ENCODE results near the gene MED6.

DNA sequence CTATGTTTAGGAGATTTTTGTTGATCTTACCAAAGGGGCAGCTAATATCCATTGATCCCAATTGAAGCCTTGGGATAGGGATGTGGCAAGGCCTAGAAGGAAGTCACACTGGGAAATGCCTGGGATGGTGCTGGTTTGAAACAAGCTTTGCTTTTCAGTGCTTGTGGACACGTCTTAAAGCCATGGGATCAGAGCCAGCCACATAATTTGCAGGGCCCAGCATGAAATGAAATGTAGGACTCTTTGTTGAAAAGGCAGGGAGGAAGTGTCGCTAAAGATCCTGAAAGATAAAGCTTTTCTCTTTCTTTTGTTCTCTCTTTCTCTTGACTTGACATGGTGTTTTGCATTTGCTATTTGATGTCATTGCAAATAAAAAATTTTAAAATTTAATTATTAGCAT lies 46.2 kb upstream of the MED6 start:
- TF ChIP-seq, protein P1, sequence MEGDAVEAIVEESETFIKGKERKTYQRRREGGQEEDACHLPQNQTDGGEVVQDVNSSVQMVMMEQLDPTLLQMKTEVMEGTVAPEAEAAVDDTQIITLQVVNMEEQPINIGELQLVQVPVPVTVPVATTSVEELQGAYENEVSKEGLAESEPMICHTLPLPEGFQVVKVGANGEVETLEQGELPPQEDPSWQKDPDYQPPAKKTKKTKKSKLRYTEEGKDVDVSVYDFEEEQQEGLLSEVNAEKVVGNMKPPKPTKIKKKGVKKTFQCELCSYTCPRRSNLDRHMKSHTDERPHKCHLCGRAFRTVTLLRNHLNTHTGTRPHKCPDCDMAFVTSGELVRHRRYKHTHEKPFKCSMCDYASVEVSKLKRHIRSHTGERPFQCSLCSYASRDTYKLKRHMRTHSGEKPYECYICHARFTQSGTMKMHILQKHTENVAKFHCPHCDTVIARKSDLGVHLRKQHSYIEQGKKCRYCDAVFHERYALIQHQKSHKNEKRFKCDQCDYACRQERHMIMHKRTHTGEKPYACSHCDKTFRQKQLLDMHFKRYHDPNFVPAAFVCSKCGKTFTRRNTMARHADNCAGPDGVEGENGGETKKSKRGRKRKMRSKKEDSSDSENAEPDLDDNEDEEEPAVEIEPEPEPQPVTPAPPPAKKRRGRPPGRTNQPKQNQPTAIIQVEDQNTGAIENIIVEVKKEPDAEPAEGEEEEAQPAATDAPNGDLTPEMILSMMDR (conservative IDR thresholded peaks at IDR 0.05; ENCODE audit: low read depth in 2 of 2) = no peak
- TF ChIP-seq POLR2AphosphoS5 (IDR thresholded peaks at IDR 0.05; ENCODE audit: low read depth) = no peak; the same call in 1 of the 2 replicates
- TF ChIP-seq CREB1 (CRISPR knock-in tag; IDR thresholded peaks at IDR 0.05; ENCODE audit: low read depth) = no peak
- no peak for TF ChIP-seq EZH2 (IDR thresholded peaks at IDR 0.05; ENCODE audit: low read depth, unreplicated experiment)
- TF ChIP-seq, protein P2, sequence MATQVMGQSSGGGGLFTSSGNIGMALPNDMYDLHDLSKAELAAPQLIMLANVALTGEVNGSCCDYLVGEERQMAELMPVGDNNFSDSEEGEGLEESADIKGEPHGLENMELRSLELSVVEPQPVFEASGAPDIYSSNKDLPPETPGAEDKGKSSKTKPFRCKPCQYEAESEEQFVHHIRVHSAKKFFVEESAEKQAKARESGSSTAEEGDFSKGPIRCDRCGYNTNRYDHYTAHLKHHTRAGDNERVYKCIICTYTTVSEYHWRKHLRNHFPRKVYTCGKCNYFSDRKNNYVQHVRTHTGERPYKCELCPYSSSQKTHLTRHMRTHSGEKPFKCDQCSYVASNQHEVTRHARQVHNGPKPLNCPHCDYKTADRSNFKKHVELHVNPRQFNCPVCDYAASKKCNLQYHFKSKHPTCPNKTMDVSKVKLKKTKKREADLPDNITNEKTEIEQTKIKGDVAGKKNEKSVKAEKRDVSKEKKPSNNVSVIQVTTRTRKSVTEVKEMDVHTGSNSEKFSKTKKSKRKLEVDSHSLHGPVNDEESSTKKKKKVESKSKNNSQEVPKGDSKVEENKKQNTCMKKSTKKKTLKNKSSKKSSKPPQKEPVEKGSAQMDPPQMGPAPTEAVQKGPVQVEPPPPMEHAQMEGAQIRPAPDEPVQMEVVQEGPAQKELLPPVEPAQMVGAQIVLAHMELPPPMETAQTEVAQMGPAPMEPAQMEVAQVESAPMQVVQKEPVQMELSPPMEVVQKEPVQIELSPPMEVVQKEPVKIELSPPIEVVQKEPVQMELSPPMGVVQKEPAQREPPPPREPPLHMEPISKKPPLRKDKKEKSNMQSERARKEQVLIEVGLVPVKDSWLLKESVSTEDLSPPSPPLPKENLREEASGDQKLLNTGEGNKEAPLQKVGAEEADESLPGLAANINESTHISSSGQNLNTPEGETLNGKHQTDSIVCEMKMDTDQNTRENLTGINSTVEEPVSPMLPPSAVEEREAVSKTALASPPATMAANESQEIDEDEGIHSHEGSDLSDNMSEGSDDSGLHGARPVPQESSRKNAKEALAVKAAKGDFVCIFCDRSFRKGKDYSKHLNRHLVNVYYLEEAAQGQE (IDR thresholded peaks at IDR 0.05; ENCODE audit: unreplicated experiment) = no peak
- TF ChIP-seq EZH2phosphoT487 (IDR thresholded peaks at IDR 0.05; ENCODE audit: unreplicated experiment) = no peak

Measured in GM23338 (cell line).